Neuronal stem cell (in vitro differentiated cells): ENCODE data around the gene KRTAP21-3. TPM values are rescaled to one million over a fixed set of nuclear protein-coding genes. Genes with fewer than 3 reads are reported as not detected.
"Not testable (repeated sequence)": the region's sequence is repeated elsewhere in the genome, so short reads cannot be mapped to it uniquely, and the experiment has no call there.

ENCODE experiments used
- DNase-seq: peaks from one replicate; pipeline ENCODE4 v3.0.0-alpha.2; 2013; ENCODE audit warnings: low spot score
- H2AFZ ChIP-seq: one replicate; pipeline ENCODE4 v1.6.1; 2013; ENCODE audit warnings: mild to moderate bottlenecking, low read length, inconsistent platforms
- H2AK5ac ChIP-seq: 2 replicates; pipeline ENCODE4 v1.6.1; 2013; ENCODE audit warnings: low read depth, mild to moderate bottlenecking, inconsistent platforms, low read length, moderate library complexity, mixed read lengths
- H2BK120ac ChIP-seq: 2 replicates; pipeline ENCODE4 v1.6.1; 2013; ENCODE audit warnings: low read depth, mild to moderate bottlenecking, inconsistent platforms, low read length, moderate library complexity, mixed read lengths
- H2BK12ac ChIP-seq: one replicate; pipeline ENCODE4 v1.6.1; 2013; ENCODE audit warnings: low read length, inconsistent platforms
- H2BK15ac ChIP-seq: 2 replicates; pipeline ENCODE4 v1.6.1; 2013; ENCODE audit warnings: mild to moderate bottlenecking, low read length, inconsistent platforms, mixed read lengths
- H2BK5ac ChIP-seq: one replicate; pipeline ENCODE4 v1.6.1; 2013; ENCODE audit warnings: inconsistent platforms, mild to moderate bottlenecking, low read length, moderate library complexity
- H3K14ac ChIP-seq: one replicate; pipeline ENCODE4 v1.6.1; 2013; ENCODE audit warnings: low read length, inconsistent platforms
- H3K18ac ChIP-seq: 2 replicates; pipeline ENCODE4 v1.6.1; 2013; ENCODE audit warnings: low read length, inconsistent platforms
- H3K23ac ChIP-seq: 2 replicates; pipeline ENCODE4 v1.6.1; 2013; ENCODE audit warnings: low read depth, mild to moderate bottlenecking, mixed read lengths, low read length, inconsistent platforms; ENCODE audit not compliant: poor library complexity
- H3K27ac ChIP-seq: replicated peaks from 3 replicates; pipeline ENCODE4 v1.5.1; 2013; ENCODE audit warnings: low read length, inconsistent platforms
- H3K27me3 ChIP-seq, 3 experiments: 2 replicates each; pipeline ENCODE4 v1.6.1; 2013; ENCODE audit warnings: low read length in 3 of 3, mild to moderate bottlenecking in 2 of 3, inconsistent platforms in 1 of 3, low read depth in 1 of 3, mixed read lengths in 1 of 3, moderate library complexity in 1 of 3; ENCODE audit not compliant: control insufficient read depth in 3 of 3, insufficient read depth in 3 of 3
- H3K36me3 ChIP-seq, 2 donors: replicated peaks in 1 of 2; 2 replicates each; pipeline ENCODE4 v1.6.1; 2013; ENCODE audit warnings: low read length in 2 of 2; ENCODE audit not compliant: control insufficient read depth in 2 of 2, insufficient read depth in 2 of 2
- H3K4ac ChIP-seq: 2 replicates; pipeline ENCODE4 v1.6.1; 2013; ENCODE audit warnings: inconsistent platforms, mild to moderate bottlenecking, low read length, moderate library complexity
- H3K4me1 ChIP-seq, 2 donors: 1 replicate in 1 of 2; 2 replicates in 1 of 2; pipeline ENCODE4 v1.6.1; 2013; ENCODE audit warnings: low read length in 2 of 2, low read depth in 1 of 2; ENCODE audit not compliant: control insufficient read depth in 2 of 2, insufficient read depth in 1 of 2
- H3K4me2 ChIP-seq: one replicate; pipeline ENCODE4 v1.6.1; 2013; ENCODE audit warnings: mild to moderate bottlenecking, low read length, inconsistent platforms; ENCODE audit not compliant: insufficient read depth, poor library complexity, severe bottlenecking
- H3K4me3 ChIP-seq, 2 donors: 2 replicates each; pipeline ENCODE4 v1.5.1; 2013; ENCODE audit warnings: low read length in 2 of 2, mild to moderate bottlenecking in 2 of 2, inconsistent platforms in 1 of 2, moderate library complexity in 1 of 2
- H3K79me1 ChIP-seq: one replicate; pipeline ENCODE4 v1.6.1; 2013; ENCODE audit warnings: low read depth, mild to moderate bottlenecking, inconsistent platforms, low read length, moderate library complexity
- H3K9ac ChIP-seq: one replicate; pipeline ENCODE4 v1.6.1; 2013; ENCODE audit warnings: mild to moderate bottlenecking, low read depth, low read length, inconsistent platforms; ENCODE audit not compliant: poor library complexity
- H3K9me3 ChIP-seq, 2 donors: replicated peaks in 1 of 2; 2 replicates each; pipeline versions ENCODE3 to v1.6.1; 2013; ENCODE audit warnings: low read length in 2 of 2, mild to moderate bottlenecking in 2 of 2, inconsistent platforms in 1 of 2, low read depth in 1 of 2, mixed read lengths in 1 of 2, moderate library complexity in 1 of 2; ENCODE audit not compliant: control insufficient read depth in 2 of 2, insufficient read depth in 1 of 2
- H4K8ac ChIP-seq: one replicate; pipeline ENCODE4 v1.6.1; 2013; ENCODE audit warnings: low read depth, mild to moderate bottlenecking, inconsistent platforms, low read length, moderate library complexity
- H4K91ac ChIP-seq: one replicate; pipeline ENCODE4 v1.6.1; 2013; ENCODE audit warnings: low read length, low read depth, mild to moderate bottlenecking, inconsistent platforms; ENCODE audit not compliant: poor library complexity
- WGBS, 2 donors: extraction: QIAGEN DNeasy Blood & Tissue Kit; methylation state at CpG; one replicate each; pipeline ENCODE4 v1.1.7; 2013; ENCODE audit warnings: missing lambda C conversion rate in 2 of 2, mixed read lengths in 1 of 2; ENCODE audit not compliant: insufficient read length in 2 of 2, insufficient replicate concordance in 1 of 2; ENCODE audit errors: extremely low coverage in 2 of 2; 5-methylcytosine and 5-hydroxymethylcytosine counted together
- polyA plus RNA-seq, 2 experiments: library from polyadenylated mRNA; stranded (reverse); fragments of 200-250 nt; gene quantifications; one replicate each; pipeline ENCODE4 v1.2.3, GENCODE V29; 2013

KRTAP21-3 gene
- polyA plus RNA-seq (2013, experiment 1 of 2) = not detected
- not detected for polyA plus RNA-seq (2013, experiment 2 of 2)

- Histone ChIP-seq H4K8ac (no peak within 1 kb of the TSS), H2BK5ac (no peak within 1 kb of the TSS), H3K27ac (no peak within 1 kb of the TSS), H3K36me3 (no peaks in the 10 kb centered on the region), H3K9me3 (no peaks in the 10 kb centered on the region), H2BK15ac (no peak within 1 kb of the TSS), H3K4me3 (no peak within 1 kb of the TSS), H3K27me3 (no peaks in the 10 kb centered on the region), H3K23ac (no peak within 1 kb of the TSS), H3K4me2 (no peak within 1 kb of the TSS), H3K79me1 (no peaks in the 10 kb centered on the region), H3K4ac (no peak within 1 kb of the TSS), H3K9ac (no peak within 1 kb of the TSS), H2AK5ac (no peak within 1 kb of the TSS), H4K91ac (no peak within 1 kb of the TSS), H3K4me1 (no peaks in the 10 kb centered on the region), H2AFZ (no peak within 1 kb of the TSS), H3K18ac (no peak within 1 kb of the TSS), H2BK120ac (no peak within 1 kb of the TSS), H2BK12ac (no peak within 1 kb of the TSS), H3K14ac (no peak within 1 kb of the TSS)
- no peak for DNase-seq
- WGBS, 2 donors = no CpG with 5 or more reads among the region's 3 CpGs
Observed at GRCh38 chr21:30718239-30718909, at the start of gene KRTAP21-3. Gene KRTAP21-3, minus strand, starts transcription at chr21:30718777. Its CDS starts 18 bp downstream, at chr21:30718759.

DNA sequence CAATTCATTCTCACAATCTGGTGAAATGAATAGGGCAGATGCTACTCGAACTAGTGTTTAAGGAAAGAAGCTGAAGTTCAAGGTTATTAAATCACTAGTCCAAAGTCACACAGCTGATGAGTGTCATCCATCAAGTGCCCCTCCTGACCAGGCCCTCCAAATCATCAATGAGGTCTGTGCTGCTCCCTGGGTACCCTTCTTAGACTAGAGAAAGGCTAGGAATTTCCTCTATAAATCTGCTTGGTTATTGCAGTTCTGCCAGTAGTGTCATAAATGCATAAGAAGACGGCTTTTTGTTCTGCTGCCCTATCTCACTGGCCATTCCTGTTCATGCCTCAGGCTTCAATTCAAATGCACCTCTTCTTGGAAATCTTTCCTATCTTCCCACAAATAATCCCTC lies 42.2 kb upstream of the KRTAP21-3 start:
- H3K18ac ChIP-seq = no peak overlapping the region
- no peak overlapping the region for H3K23ac ChIP-seq
- H2BK5ac ChIP-seq = no peak overlapping the region
- WGBS, 2 donors = no CpG with 5 or more reads among the region's 2 CpGs
- no peaks in the 10 kb centered on the region for H3K27me3 ChIP-seq
- H2AK5ac ChIP-seq = no peak overlapping the region
- H2BK15ac ChIP-seq = no peak overlapping the region
- no peaks in the 10 kb centered on the region for H3K79me1 ChIP-seq
- H3K14ac ChIP-seq = no peak overlapping the region
- H3K9ac ChIP-seq = no peak overlapping the region
- no peak overlapping the region for H3K4me3 ChIP-seq
- no peaks in the 10 kb centered on the region for H3K4me1 ChIP-seq
- H3K4ac ChIP-seq = no peak overlapping the region
- no peak for DNase-seq
- no peak overlapping the region for H3K27ac ChIP-seq
- no peaks in the 10 kb centered on the region for H3K36me3 ChIP-seq
- H2BK12ac ChIP-seq = no peak overlapping the region
- H4K8ac ChIP-seq = no peak overlapping the region
- no peaks in the 10 kb centered on the region for H3K9me3 ChIP-seq
- H2BK120ac ChIP-seq = no peak overlapping the region
- H3K4me2 ChIP-seq = no peak overlapping the region
- no peak overlapping the region for H4K91ac ChIP-seq
- no peak overlapping the region for H2AFZ ChIP-seq

DNA sequence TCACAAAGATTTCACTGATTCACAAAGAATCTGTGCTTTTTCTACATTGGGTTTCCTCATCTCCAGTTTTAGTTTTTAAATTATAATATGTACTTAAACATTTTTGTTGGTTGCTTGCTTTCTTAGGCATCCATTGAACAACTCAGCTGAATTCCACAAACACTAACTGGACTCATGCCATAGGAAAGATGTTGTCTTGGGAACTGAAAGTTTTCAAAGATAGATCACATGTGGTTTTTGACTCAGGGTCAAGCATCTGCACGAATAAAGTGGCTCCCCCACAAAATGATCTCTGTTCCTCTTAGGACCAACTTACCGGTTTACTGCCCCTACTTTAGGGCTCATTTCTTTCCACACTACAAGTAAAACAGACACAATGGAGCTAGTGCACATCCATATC lies 39.7 kb upstream of the KRTAP21-3 start:
- H3K4me3 ChIP-seq = no peak overlapping the region
- no CpG with 5 or more reads among the region's 2 CpGs for WGBS, 2 donors

GRCh38 chr21:30755328-30755727 lies 36.8 kb upstream of the KRTAP21-3 start, which contains the start of gene KRTAP21-1:
Gene KRTAP21-1, minus strand, starts transcription at chr21:30755428. Its CDS starts 50 bp downstream, at chr21:30755378.
- not testable (repeated sequence) for H2BK15ac ChIP-seq, H2AFZ ChIP-seq, H3K4me1 ChIP-seq, H3K14ac ChIP-seq, H3K18ac ChIP-seq, H3K4me3 ChIP-seq, H3K4ac ChIP-seq, H2BK120ac ChIP-seq, H3K36me3 ChIP-seq, H4K8ac ChIP-seq, H2AK5ac ChIP-seq, H2BK12ac ChIP-seq, H3K27me3 ChIP-seq, H2BK5ac ChIP-seq, H3K9ac ChIP-seq, H3K4me2 ChIP-seq, DNase-seq, H3K27ac ChIP-seq, H4K91ac ChIP-seq, H3K79me1 ChIP-seq, H3K23ac ChIP-seq, H3K9me3 ChIP-seq
- no CpG with 5 or more reads among the region's 2 CpGs for WGBS, 2 donors

More for the DNA sequence above, 39.7 kb upstream of the KRTAP21-3 start:
- Histone ChIP-seq H3K36me3 (no peaks in the 10 kb centered on the region), H3K14ac (no peak overlapping the region), H2BK15ac (no peak overlapping the region), H2BK120ac (no peak overlapping the region), H3K27ac (no peak overlapping the region), H3K4me1 (no peaks in the 10 kb centered on the region), H3K18ac (no peak overlapping the region), H3K4ac (no peak overlapping the region), H2BK5ac (no peak overlapping the region), H4K8ac (no peak overlapping the region), H3K23ac (no peak overlapping the region), H3K9me3 (no peaks in the 10 kb centered on the region), H2AK5ac (no peak overlapping the region), H2AFZ (no peak overlapping the region), H3K9ac (no peak overlapping the region), H4K91ac (no peak overlapping the region), H3K27me3 (no peaks in the 10 kb centered on the region), H2BK12ac (no peak overlapping the region), H3K4me2 (no peak overlapping the region), H3K79me1 (no peaks in the 10 kb centered on the region)
- no peak for DNase-seq
